GM21717 (cell line): Measurements from ENCODE around the gene TTC13.
A peak's percentile ranks its signal among the peaks of the same experiment; 100 is the strongest.
"Not testable (repeated sequence)": the region's sequence is repeated elsewhere in the genome, so short reads cannot be mapped to it uniquely, and the experiment has no call there.

Source experiments
- ATAC-seq: cut with Tn5 transposase; IDR thresholded peaks from one replicate; pipeline ENCODE4 v1.9.1; 2021; ENCODE audit warnings: mild to moderate bottlenecking, moderate library complexity; ENCODE audit not compliant: unreplicated experiment

TTC13 gene

GRCh38 chr1:230978491-230979388 is at the start of gene TTC13, which contains the start of gene ARV1:
Gene TTC13, minus strand, starts transcription at chr1:230978861. Its CDS starts 31 bp downstream, at chr1:230978830.
Gene ARV1, plus strand, starts transcription at chr1:230979094. Its CDS starts 12 bp downstream, at chr1:230979106.
- ATAC-seq: peak; percentile 94

- ATAC-seq: no peak
Measured at GRCh38 chr1:231027971-231028370, 49.3 kb upstream of the TTC13 start.

- ATAC-seq: no peak
Measured at GRCh38 chr1:231027136-231027925, 48.7 kb upstream of the TTC13 start.

DNA sequence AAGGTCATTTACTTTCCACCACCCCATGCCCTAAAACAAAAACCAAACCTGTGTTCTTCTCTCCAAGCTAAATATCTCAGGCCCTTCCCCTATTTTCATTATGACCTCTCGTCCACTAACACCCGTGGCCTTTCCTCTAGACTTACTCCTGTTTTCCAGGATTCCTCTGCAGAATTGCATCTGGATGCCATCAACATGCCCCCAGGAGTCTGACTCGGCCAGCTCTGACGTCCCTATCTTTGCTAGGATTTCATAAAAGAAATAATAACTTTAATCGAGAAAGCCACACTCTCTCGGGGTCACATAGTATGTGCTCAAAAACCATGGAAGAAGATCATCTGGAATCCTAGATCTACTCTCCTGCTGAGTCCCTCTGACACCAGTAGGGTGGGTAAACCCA is 47.9 kb upstream of the TTC13 start:
- ATAC-seq: no peak

GRCh38 chr1:231023150-231023549 is 44.5 kb upstream of the TTC13 start:
- no peak for ATAC-seq

- not testable (repeated sequence) for ATAC-seq
Measured at GRCh38 chr1:231022543-231022942, 43.9 kb upstream of the TTC13 start.

- ATAC-seq: no peak
Measured at GRCh38 chr1:231021540-231022031, 42.9 kb upstream of the TTC13 start.

- ATAC-seq: no peak
Measured at GRCh38 chr1:231020816-231021215, 42.2 kb upstream of the TTC13 start.

- no peak for ATAC-seq
Measured at GRCh38 chr1:231020139-231020601, 41.5 kb upstream of the TTC13 start.

DNA sequence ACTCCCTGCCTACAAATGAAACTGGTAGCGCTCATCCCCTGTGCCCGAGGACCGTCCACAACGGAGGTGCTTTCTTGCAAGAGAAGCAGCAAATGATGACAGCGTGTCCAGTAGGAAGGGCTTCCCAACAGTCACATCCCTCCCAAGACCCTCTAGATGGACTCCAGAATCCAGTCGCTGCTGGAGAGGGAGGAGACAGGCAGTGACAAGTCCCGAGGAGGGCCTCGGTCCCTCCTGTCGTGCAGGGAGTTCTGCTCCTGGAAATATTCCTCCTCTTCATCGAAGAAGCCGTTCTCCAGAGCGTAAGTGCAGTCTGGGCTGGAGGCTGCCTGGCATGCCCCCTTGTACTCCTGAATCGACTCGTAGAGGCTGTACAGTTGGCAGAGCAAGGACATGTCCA is 41.0 kb upstream of the TTC13 start:
- ATAC-seq: no peak

GRCh38 chr1:231016966-231017365 is 38.3 kb upstream of the TTC13 start:
- no peak for ATAC-seq

DNA sequence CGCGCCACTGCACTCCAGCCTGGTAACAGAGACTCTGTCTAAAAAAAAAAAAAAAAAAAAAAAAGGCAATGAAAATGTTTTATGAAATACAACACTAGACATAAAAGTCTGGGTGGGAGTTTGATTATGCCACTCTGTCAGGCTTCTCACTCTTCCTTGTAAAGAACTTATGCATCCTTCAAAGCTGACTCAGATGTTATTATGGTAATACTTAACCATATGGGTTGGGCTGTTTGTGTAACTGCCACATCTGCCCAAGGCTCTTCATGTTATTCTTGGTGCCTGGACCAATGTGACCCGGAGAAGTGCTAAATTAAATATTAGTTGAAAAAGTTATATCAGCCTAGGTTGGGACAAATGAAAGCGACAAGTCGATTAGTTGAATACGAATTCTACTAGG is 37.6 kb upstream of the TTC13 start:
- ATAC-seq: no peak

DNA sequence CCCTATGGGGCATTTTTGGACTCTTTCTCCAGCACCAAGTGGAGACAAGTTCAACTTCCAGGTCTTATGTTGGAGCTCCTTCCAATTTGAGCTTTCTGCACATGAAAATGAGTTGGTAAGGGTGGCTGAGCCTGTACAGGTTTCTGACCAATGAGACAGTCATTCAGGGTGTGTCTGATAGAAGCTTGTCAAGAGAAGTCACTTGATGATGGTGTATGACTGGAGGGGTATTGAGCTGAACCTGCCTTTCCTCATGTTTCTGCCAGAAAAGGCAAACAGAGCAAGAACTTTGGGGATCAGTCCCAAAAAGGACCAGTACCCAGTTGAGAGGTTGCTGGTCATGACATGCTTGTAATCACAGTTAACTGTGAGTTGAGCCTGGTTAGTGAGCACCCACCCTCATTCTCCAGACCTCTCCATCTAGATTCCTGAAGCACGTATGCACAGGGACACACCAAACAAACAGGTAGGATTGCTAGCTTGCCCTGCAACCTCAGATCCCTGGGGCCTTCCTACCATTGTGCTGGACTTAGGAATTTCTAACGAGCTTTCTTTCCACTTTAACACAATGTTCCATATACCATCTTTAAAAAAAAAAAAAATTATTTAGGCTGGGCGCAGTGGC is 34.8 kb upstream of the TTC13 start:
- ATAC-seq: no peak

- ATAC-seq: no peak
Measured at GRCh38 chr1:231011963-231012362, 33.3 kb upstream of the TTC13 start.

- no peak for ATAC-seq
Measured at GRCh38 chr1:231011360-231011759, 32.7 kb upstream of the TTC13 start.

GRCh38 chr1:231007535-231007934 is 28.9 kb upstream of the TTC13 start:
- not testable (repeated sequence) for ATAC-seq

- ATAC-seq: no peak
Measured at GRCh38 chr1:231001892-231002291, 23.2 kb upstream of the TTC13 start.

DNA sequence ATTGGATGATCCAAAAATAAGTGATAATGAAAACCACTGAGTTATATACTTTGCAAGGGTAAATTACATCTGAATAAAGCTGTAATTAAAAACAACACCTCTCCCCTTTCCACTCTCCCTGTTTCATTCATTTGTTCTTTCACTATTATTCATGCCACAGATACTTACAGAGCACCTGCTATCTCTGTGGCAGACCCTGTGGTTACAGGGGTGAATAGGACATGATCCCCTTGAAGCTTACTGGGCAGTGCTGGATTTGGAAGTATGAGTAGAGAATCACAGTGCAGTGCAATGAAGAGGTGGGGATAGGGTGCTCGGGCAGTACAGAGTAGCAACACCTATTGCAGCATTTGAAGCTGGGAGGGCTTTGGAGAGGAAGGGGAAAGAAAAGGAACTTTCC is 22.0 kb upstream of the TTC13 start:
- no peak for ATAC-seq

DNA sequence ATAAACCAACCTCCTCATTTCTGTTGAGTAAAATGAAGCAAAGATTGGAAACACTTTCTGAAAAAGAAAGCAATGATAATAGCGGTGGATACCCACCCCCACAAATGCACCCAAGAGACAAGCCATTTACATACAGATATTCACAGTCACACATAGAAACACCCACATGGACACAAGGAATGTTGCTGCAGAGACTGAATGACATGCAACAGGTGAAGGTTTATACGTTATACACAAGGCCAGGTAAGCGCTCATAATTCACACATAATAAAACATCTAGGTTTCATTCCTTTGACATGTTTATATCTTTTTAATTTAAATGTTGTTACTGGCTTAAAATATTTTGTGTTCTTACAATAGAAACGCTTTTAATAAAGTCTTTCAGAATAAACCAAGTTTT is 21.5 kb upstream of the TTC13 start:
- ATAC-seq: no peak

- no peak for ATAC-seq
Measured at GRCh38 chr1:230994860-230995259, 16.2 kb upstream of the TTC13 start.
